Stimulated activated CD4-positive, alpha-beta T cell treated with anti-CD3 and anti-CD28 coated beads, TNF-alpha, amount 100 ng/mL, for 48 hours (primary cell): ENCODE data around the gene GADD45A.
A peak's percentile ranks its signal among the peaks of the same experiment; 100 is the strongest.
"Not testable (repeated sequence)": the region's sequence is repeated elsewhere in the genome, so short reads cannot be mapped to it uniquely, and the experiment has no call there.

ENCODE experiments used
- DNase-seq, 3 donors: peaks; one replicate each; pipeline ENCODE4 v3.0.0-alpha.2; 2020; ENCODE audit warnings: low read depth in 3 of 3

The GADD45A gene, protein sequence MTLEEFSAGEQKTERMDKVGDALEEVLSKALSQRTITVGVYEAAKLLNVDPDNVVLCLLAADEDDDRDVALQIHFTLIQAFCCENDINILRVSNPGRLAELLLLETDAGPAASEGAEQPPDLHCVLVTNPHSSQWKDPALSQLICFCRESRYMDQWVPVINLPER

DNA sequence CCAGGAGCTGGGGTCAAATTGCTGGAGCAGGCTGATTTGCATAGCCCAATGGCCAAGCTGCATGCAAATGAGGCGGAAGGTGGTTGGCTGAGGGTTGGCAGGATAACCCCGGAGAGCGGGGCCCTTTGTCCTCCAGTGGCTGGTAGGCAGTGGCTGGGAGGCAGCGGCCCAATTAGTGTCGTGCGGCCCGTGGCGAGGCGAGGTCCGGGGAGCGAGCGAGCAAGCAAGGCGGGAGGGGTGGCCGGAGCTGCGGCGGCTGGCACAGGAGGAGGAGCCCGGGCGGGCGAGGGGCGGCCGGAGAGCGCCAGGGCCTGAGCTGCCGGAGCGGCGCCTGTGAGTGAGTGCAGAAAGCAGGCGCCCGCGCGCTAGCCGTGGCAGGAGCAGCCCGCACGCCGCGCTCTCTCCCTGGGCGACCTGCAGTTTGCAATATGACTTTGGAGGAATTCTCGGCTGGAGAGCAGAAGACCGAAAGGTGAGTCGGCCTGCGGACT lies at the start of gene GADD45A:
Gene GADD45A (plus strand): TSS at position 135 of the 491 bp plus-strand sequence. CDS start 294 bp downstream, at position 429.
- DNase-seq = peak; percentile 87 to 94 (median 89)

DNA sequence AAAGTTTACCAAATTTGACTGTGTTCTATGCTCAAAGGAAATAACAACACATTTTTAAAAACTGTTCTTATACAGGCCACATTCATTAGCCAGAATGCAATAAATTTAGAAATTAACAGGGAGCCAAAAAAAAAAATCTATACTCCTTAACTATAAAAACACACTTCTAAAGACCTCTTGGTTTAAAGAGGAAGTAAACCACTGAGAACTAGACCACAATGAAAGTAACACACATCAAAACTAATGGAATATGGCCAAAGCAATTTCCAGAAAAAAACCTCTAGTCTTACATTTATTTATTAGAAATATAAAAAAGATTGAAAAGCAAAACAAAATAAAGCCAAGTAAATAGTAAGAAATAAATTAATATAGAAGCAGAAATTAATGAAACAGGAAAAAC lies 48.9 kb upstream of the GADD45A start:
- DNase-seq = no peak

GRCh38 chr1:67639361-67639760 lies 45.6 kb upstream of the GADD45A start:
- DNase-seq = no peak

DNA sequence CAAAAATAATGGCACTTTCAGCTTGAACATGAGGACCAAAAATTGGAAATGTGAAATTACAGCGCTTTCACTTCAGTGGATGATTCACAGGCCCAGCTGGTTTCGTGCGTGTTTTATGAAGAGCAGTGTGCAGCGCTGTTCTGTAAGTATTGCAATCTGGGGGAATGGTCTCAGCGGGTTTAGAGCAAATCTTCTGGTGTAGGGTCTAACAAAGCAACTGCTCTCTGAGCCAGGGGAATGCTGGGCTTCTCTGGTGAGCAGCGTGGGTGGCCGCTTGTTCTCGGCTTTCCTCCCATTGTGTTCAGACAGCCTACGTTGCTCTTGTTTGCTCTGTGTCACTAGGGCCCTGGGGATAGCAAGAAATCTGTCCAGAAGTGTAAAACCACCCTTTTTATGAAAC lies 42.4 kb upstream of the GADD45A start:
- DNase-seq = no peak

- DNase-seq = no peak
Observed at GRCh38 chr1:67644566-67644965, 40.4 kb upstream of the GADD45A start.

DNA sequence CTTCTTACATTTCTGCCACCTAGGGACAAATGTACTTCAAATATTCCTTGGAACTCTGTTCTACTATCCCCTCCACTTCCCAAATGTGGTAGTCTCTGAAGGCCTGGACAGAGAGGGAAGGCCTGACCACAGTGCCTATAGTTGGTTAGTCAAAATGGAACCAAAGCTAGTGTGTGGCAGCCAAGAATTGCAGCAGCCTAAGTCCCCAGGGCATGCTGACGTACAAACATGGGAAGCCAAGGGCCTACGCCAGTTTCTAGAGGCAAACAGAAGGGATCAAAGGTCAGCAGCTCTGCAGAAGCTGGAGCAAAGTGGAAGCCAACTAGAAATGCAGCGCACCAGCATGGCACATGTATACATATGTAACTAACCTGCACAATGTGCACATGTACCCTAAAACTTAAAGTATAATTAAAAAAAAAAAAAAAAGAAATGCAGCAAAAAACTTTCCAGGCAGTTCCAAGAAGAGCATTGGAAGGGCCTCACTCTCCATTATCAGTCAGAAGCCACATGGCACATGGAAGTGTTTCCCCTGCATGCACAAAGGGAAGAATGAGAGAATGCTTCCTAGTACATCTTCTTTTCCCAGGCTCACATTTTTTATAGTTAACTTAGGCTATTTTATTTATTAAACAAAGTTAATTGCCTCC lies 39.4 kb upstream of the GADD45A start:
- DNase-seq = no peak

DNA sequence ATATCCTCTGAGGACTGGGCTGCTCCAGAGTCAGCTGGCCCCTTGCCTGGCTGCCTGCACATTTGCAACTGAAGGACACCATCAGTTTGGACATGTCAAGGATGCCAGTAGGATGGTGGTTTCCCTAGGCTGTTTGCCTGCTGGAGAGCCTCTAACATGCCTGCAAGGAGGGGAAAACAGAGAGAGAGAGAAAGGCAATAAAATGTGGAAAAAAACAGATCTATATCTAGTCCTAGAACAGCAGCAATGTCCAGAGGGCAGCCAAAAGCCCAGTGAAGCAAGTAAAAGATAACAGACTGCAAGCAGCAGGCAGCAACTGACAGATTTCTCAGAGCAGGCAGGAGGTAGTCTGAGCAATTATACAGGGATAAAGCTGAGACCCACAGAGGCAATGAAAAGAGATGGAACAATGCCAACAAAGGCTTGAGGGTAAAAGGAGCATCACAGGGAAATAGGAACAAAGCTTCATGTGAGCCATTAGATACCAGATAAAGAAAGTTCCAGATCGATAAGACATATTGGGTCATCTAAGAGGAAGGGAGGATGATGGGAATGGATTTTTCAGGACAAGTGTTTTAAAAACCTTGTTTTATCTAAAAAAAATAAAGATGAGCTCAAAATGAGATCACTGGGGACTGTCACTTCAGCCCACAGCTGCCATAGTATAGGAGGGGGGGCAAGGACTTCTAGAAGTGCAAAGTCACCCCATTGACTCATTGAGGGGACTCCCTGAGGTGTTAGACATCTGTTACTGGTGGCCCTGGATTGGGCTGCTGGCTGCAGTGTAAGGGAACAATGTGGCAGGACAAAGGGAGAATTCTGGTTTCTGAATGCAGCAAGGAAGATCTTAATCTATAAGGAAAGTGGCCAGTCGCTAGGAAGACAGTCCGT lies 38.6 kb upstream of the GADD45A start:
- DNase-seq = no peak

GRCh38 chr1:67647036-67647798 lies 37.8 kb upstream of the GADD45A start:
- no peak for DNase-seq

DNA sequence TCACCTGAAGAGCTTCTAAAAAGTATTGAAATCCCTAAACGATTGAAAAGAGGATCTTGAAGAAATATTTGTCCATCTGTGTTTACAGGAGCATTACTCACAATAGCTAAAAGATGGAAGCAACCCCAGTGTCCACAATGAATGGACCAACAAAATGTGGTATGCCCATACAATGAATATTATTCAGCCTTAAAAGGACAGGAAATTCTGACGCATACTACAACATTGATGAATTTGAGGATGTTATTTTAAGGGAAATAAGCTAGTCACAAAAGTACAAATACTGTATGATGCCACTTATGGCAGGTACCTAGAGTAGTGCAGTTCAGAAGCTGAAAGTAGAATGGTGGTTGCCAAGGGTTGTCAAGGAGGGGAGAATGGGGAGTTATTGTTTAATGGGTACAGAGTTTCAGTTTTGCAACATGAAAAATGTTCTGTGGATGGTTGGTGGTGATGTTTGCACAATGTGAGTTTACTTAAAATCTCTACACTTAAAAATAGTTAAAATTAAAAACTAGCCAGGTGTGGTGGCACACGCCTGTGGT lies 37.1 kb upstream of the GADD45A start:
- DNase-seq = no peak

GRCh38 chr1:67648582-67649326 lies 36.2 kb upstream of the GADD45A start:
- DNase-seq = no peak

- no peak for DNase-seq
Observed at GRCh38 chr1:67650061-67650460, 34.9 kb upstream of the GADD45A start.

GRCh38 chr1:67651031-67651430 lies 34.0 kb upstream of the GADD45A start:
- no peak for DNase-seq

- DNase-seq = no peak
Observed at GRCh38 chr1:67652800-67653199, 32.2 kb upstream of the GADD45A start.

GRCh38 chr1:67653304-67653703 lies 31.7 kb upstream of the GADD45A start:
- DNase-seq = no peak

DNA sequence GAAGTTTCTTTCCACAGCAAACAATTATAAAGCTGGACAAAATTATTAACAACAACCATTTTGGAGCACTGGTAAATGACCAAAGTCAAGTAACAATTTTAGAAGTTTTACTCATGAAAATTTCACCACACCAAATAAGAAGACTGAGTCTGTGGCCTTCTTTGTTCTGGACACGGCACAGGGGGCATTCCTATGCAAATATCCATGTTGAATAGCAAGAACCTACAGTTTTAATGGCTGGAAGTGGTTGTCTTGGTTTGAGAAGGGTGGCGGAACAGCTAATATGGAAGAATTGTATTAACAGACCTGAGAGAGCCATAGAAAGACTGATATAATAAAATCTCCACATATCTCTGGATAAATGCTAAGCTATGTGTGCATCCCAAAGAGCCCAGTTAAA lies 29.4 kb upstream of the GADD45A start:
- no peak for DNase-seq

DNA sequence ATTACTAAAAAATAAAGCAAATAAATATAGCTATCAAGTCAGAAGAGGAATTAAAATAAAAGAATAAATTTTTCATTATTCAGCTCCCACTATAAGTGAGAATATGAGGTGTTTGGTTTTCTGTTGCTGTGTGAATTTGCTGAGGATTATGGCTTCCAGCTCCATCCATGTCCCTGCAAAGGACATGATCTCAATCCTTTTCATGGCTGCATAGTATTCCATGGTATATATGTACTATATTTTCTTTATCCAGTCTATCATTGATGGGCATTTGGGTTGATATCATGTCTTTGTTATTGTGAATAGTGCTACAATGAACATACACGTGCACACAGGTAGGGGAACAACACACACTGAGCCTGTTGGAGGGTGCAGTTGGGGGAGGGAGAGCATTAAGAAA lies 27.8 kb upstream of the GADD45A start:
- not testable (repeated sequence) for DNase-seq

GRCh38 chr1:67659229-67659628 lies 25.8 kb upstream of the GADD45A start:
- no peak for DNase-seq

DNA sequence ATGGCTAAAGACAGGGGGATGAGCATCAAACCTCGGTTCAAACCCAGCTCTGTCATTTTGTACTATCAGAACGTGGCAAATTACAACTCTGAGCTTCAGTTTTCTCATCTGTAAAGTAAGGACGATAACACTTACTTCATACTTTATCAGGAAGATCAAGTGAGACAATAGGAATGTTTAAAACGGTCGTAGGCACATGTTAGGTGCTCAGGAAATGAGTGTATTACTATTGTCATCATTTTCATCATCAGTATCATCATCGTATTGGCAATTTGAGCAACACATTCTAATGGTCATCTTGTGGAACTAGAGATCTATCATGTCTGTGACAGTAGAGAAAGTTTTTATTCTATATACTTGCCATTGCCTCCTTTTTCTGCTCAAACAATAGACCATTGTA lies 22.1 kb upstream of the GADD45A start:
- no peak for DNase-seq

GRCh38 chr1:67664048-67664447 lies 21.0 kb upstream of the GADD45A start:
- DNase-seq = no peak

- not testable (repeated sequence) for DNase-seq
Observed at GRCh38 chr1:67665307-67665706, 19.7 kb upstream of the GADD45A start.

GRCh38 chr1:67666636-67667035 lies 18.4 kb upstream of the GADD45A start:
- DNase-seq = no peak
